Dedifferentiated amniotic fluid mesenchymal stem cell (primary cell): ENCODE measurements around the gene KCNQ1.

Source experiments
- DNase-seq: peaks from one replicate; pipeline ENCODE4 v3.0.0-alpha.2; 2016; ENCODE audit errors: extremely low spot score

The KCNQ1 gene

GRCh38 chr11:2681408-2682145 is 236.8 kb downstream of the KCNQ1 start:
- no peak for DNase-seq

DNA sequence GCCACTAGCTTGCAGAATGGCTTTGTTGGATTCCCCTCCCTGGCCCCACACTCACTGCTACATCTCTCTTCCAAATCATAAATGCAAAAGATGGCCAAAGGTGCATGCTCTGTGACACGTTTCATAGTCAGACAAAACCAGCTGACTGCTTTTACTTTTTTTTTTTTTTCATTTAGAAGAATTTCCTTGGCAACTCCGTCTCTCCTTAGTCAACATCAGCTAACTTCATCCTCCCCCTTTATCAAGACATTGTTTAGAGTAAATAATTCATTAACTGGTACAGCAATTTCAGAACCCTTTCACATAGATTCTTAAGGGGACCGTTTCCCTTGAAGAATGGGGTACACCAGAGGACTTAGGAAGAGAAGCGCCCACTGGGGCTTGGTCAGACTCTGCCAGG is 239.0 kb downstream of the KCNQ1 start:
- DNase-seq = no peak

DNA sequence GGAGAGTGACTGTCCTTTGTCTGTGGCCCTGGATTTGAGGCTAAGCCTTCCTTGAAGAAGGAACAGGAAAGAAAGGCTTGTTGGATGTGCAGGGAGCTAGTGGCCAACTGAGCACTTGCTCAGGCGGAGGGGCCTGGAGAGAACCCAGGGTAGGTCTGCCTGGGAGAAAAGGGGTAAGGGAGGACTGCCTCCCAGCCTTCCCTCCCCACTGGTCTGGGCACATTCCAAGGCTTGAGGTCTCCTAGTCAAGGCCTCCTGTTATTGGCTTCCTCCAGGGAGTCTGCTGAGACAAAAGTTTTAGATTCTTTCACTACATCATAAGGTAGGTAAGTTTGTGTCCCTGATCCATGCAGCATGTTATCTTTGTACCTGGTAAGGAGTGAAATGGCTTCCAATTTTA is 239.8 kb downstream of the KCNQ1 start:
- DNase-seq = no peak

GRCh38 chr11:2685051-2685450 is 240.2 kb downstream of the KCNQ1 start:
- DNase-seq = no peak

DNA sequence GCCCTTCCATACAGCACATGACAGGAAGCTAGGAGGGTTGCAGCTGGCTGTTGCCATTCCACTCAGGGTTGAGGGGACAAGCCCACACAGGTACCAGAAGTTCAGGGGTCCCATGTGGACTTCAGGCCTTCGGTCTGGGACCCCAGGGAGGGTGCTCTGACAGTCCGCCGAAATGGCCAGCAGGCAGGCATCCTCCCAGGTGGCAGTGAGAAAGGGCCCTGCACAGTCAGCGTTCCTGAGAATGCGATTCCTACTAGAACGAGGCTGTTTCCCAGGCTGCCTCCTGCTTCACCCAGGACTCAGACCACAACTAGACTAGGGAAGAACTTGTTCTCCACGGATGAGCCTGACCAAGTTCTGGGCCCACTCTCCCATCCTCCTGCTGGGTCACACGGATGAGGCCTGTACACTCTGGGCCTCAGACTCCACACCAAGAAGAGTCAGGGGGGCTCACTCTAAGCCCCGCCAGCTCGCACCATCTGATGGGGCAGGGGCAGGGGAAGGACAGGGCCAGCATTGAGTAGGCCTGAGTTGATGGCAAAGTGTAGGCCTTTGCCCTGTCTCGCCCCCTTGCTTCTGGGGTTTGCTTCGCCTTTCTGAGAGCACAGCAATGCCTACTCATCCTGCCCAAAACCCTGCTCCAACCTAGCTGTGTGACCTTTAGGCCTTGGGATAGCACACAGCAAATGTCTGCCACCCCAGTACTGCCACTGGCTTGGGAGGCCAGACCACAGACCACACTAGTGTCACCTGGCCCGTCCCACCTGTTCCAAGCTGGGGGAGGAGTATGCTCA is 241.0 kb downstream of the KCNQ1 start:
- no peak for DNase-seq

GRCh38 chr11:2686360-2687222 is 241.8 kb downstream of the KCNQ1 start:
- no peak for DNase-seq

DNA sequence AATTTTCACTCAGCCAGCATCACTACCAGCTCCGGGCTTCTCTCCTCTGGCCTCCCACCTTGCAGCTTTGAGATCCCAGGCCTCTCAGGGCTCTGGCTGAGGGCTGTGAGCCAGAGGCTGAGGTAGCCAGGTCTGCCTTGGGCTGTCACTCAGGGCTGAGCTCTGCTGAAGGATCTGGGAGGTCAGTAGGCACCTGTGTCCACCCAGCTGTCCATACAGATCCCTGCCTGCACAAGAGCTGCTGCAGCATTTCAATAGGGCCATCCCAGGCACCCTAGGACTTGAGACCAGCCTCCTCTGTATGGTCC is 242.4 kb downstream of the KCNQ1 start:
- no peak for DNase-seq

DNA sequence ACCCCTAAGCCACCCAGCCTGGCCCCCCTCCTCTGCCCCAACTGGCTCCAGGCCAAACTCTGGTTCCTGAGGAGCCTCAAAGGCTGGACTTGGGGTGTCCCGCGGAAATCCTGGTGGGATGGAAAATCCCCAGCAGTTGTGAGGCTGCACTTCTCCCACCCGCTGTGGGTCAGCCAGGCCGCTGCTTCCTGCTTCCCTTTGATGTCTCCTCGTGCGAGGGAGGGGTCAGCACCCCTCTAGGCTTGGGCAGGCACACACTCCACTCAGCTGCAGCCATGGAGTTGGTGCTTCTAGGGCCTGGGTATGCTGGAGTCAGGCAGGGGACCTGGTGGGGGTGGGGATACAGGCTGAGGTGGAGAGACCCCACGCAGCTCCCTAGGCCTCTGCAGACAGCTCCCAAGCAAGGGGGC is 243.0 kb downstream of the KCNQ1 start:
- no peak for DNase-seq

DNA sequence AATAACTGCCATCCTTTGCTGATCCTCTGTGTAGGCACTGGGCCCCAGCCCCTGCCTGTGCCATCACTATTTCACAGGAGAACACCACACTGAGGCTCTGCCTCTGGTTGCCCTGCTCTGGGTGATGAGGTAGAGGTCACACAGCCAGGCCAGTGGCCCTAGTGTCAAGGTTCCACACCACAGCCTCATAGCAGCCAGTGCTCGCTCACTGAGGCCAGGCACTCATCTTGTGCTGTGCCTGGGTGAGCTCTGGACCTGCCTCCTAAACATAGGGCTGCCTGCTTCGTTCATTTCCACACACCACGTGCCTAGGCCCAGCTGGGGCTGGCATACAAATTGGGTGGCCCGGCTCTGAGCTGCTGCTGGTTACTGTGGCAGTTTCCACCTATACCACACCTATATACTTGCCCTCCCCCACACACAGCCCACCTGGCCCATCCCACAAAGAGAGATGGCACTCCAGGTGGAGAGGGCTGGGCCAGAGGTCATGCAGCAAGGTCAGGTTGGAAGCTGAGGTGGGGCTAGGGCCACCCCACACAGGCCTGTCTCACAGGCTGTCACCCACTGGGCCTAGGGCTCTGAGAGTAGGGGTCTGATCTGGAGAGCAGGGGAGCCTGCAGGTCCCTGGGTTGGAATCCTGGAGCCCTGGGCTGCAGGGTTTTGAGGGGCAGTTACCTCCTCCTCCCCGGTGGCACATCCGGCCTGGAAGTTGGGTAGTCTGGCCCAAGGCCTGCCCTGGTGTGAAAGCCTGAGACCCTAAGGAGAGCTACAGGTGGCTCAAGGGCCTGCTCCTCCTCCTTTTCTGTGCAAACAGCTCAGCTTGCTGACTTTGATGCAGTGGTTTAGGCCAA is 243.8 kb downstream of the KCNQ1 start:
- DNase-seq = no peak

- DNase-seq = no peak
Observed at GRCh38 chr11:2689651-2690575, 245.1 kb downstream of the KCNQ1 start.

DNA sequence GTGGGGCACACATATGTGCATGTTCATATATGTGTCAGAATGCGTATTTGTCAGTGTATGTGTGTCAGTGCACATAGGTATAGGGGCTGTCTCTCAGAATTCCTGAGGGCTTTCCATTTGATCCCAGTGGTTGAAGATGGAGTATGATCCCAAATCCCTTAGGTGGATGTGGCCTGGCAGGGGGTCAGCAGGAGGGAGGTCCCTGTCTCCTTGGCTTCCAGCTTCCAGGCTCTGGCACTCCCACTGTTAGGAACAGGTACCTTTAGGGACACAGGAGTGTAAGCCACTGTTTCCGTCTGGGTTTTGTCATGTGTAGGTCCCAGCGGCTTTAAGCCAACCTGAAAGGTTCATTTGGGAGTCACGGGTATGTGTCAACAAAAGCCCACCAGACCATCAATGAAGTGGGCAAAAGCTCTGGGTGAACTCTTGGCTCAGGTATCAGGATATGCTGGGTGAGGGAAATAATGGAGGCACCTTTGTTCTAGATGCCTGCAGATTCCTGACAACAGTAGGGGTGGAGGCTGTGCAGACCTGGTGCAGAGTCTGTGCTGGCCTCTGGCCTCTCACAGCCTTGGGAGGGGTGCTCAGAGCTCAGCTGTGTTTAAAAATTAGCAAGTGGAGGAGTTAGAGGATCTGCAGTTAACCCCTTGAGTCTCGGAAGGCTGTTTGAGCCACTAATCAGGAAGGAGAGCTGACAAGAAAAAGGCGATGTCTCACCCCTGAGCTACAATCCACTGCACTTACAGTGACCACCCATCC is 246.0 kb downstream of the KCNQ1 start:
- no peak for DNase-seq

GRCh38 chr11:2691355-2691761 is 246.6 kb downstream of the KCNQ1 start:
- DNase-seq = no peak

GRCh38 chr11:2691991-2692875 is 247.4 kb downstream of the KCNQ1 start:
- no peak for DNase-seq

- no peak for DNase-seq
Observed at GRCh38 chr11:2693271-2694261, 248.8 kb downstream of the KCNQ1 start.

GRCh38 chr11:2694495-2694894 is 249.7 kb downstream of the KCNQ1 start:
- DNase-seq = no peak

- no peak for DNase-seq
Observed at GRCh38 chr11:2694995-2695939, 250.5 kb downstream of the KCNQ1 start.
